Upper lobe of right lung (tissue), 1 donor: Measurements from ENCODE around the gene SLC30A4. TPM values are rescaled to one million over a fixed set of nuclear protein-coding genes. Genes with fewer than 3 reads are reported as not detected.
"Not testable (repeated sequence)": the region's sequence is repeated elsewhere in the genome, so short reads cannot be mapped to it uniquely, and the experiment has no call there.

Experiments
- ATAC-seq: fragments of 200-7000 bp; cut with Tn5 transposase; one replicate; pipeline ENCODE4 v1.9.1; 2020; ENCODE audit warnings: mild to moderate bottlenecking, moderate library complexity
- DNase-seq: peaks from one replicate; pipeline ENCODE4 v3.0.0-alpha.2; 2020
- H3K27ac ChIP-seq: fragments of 200-600 bp; one replicate; pipeline ENCODE4 v1.8.0; 2022
- H3K27me3 ChIP-seq: fragments of 200-600 bp; one replicate; pipeline ENCODE4 v1.8.0; 2022; ENCODE audit warnings: mild to moderate bottlenecking
- H3K36me3 ChIP-seq: fragments of 200-600 bp; one replicate; pipeline ENCODE4 v1.8.0; 2022
- H3K4me1 ChIP-seq: fragments of 200-600 bp; one replicate; pipeline ENCODE4 v1.8.0; 2022
- H3K4me3 ChIP-seq: fragments of 200-600 bp; one replicate; pipeline ENCODE4 v1.8.0; 2022; ENCODE audit warnings: mild to moderate bottlenecking
- H3K9me3 ChIP-seq: fragments of 200-600 bp; one replicate; pipeline ENCODE4 v1.8.0; 2022
- CTCF ChIP-seq: fragments of 200-600 bp; IDR thresholded peaks from one replicate; pipeline ENCODE4 v1.8.0; 2022; ENCODE audit warnings: antibody characterized with exemption
- intact Hi-C: fragments of 100-400 bp; cut with DNase I; formaldehyde crosslinking; loops from one replicate; pipeline ENCODE4 v1.11.0; 2022
- total RNA-seq: library from RNA; stranded (reverse); fragmentation: NEBNext Ultra II Directional; extraction: Animal tissue kit (Norgen Biotek cat#: 25700); gene quantifications from one replicate; pipeline ENCODE4 v1.2.1, GENCODE V29; 2021
- donor health status: DM: no; HTN: yes; CAD: no; lungs with severe emphysema.

SLC30A4 gene
- total RNA-seq, 1 donor from 2014 or later, result 6.7 TPM

GRCh38 chr15:45539680-45540079, 17.1 kb upstream of the SLC30A4 start:
- Histone ChIP-seq H3K4me3 (no peak overlapping the region), H3K36me3 (no peaks in the 10 kb centered on the region), H3K27ac (no peak overlapping the region), H3K9me3 (no peaks in the 10 kb centered on the region), H3K4me1 (no peaks in the 10 kb centered on the region), H3K27me3 (no peaks in the 10 kb centered on the region)
- intact Hi-C loops, result no loop called here
- ATAC-seq (no peak), DNase-seq (no peak)
- TF ChIP-seq CTCF, result no peak

GRCh38 chr15:45536934-45537333, 14.4 kb upstream of the SLC30A4 start:
- no peaks in the 10 kb centered on the region for H3K36me3 ChIP-seq

GRCh38 chr15:45535486-45536042, 13.0 kb upstream of the SLC30A4 start:
- DNase-seq (no peak), ATAC-seq (no peak)
- no peak for TF ChIP-seq CTCF
- no peaks in the 10 kb centered on the region for H3K9me3 ChIP-seq
- no peak overlapping the region for H3K27ac ChIP-seq
- H3K27me3 ChIP-seq, result no peaks in the 10 kb centered on the region
- no peaks in the 10 kb centered on the region for H3K36me3 ChIP-seq
- H3K4me1 ChIP-seq, result no peaks in the 10 kb centered on the region
- intact Hi-C loops, result no loop called here
- H3K4me3 ChIP-seq, result no peak overlapping the region

More at GRCh38 chr15:45536934-45537333, 14.4 kb upstream of the SLC30A4 start:
- no peak for ATAC-seq
- no peak overlapping the region for H3K27ac ChIP-seq
- H3K4me1 ChIP-seq, result no peaks in the 10 kb centered on the region
- no peak overlapping the region for H3K4me3 ChIP-seq
- intact Hi-C loops, result no loop called here
- no peak for TF ChIP-seq CTCF
- no peaks in the 10 kb centered on the region for H3K27me3 ChIP-seq
- no peaks in the 10 kb centered on the region for H3K9me3 ChIP-seq
- no peak for DNase-seq

- H3K4me3 ChIP-seq, result no peak overlapping the region
Measured at GRCh38 chr15:45534821-45535220, 12.3 kb upstream of the SLC30A4 start.

GRCh38 chr15:45532892-45533291, 10.3 kb upstream of the SLC30A4 start:
- H3K4me3 ChIP-seq, DNase-seq, H3K27me3 ChIP-seq, H3K9me3 ChIP-seq, H3K4me1 ChIP-seq, H3K36me3 ChIP-seq, intact Hi-C loops, H3K27ac ChIP-seq, ATAC-seq: not testable (repeated sequence)

More at GRCh38 chr15:45534821-45535220, 12.3 kb upstream of the SLC30A4 start:
- intact Hi-C loops, result no loop called here
- Histone ChIP-seq H3K27ac (no peak overlapping the region), H3K4me1 (no peaks in the 10 kb centered on the region), H3K9me3 (no peaks in the 10 kb centered on the region), H3K27me3 (no peaks in the 10 kb centered on the region), H3K36me3 (no peaks in the 10 kb centered on the region)
- no peak for ATAC-seq
- no peak for TF ChIP-seq CTCF
- no peak for DNase-seq

GRCh38 chr15:45529613-45530012, 7.1 kb upstream of the SLC30A4 start:
- intact Hi-C loops, result no loop called here
- no peaks in the 10 kb centered on the region for H3K27me3 ChIP-seq
- TF ChIP-seq CTCF, result no peak
- no peaks in the 10 kb centered on the region for H3K36me3 ChIP-seq
- no peaks in the 10 kb centered on the region for H3K4me1 ChIP-seq
- no peaks in the 10 kb centered on the region for H3K9me3 ChIP-seq
- ATAC-seq, result no peak
- DNase-seq, result no peak
- no peak overlapping the region for H3K4me3 ChIP-seq
- H3K27ac ChIP-seq, result no peak overlapping the region
